Suprapubic skin (tissue), 4 donors: Measurements from ENCODE around the gene RPRD1B.

Source experiments
- CTCF ChIP-seq, 2 donors: fragments of 200-600 bp in 1 of 2; fragments of 450-650 bp in 1 of 2; sonication (generic) in 1 of 2; IDR thresholded peaks; one replicate each; pipeline ENCODE4 v1.5.1; 2016 to 2019; ENCODE audit warnings: antibody characterized with exemption in 2 of 2, mild to moderate bottlenecking in 1 of 2, moderate library complexity in 1 of 2
- EP300 ChIP-seq: sonication (generic); formaldehyde crosslinking; IDR thresholded peaks from one replicate; pipeline ENCODE4 v1.6.1; 2017; ENCODE audit warnings: antibody characterized with exemption
- POLR2A ChIP-seq, 2 donors: fragments of 450-650 bp; IDR thresholded peaks; one replicate each; pipeline ENCODE4 v1.6.1; 2017; ENCODE audit warnings: antibody characterized with exemption in 2 of 2, mild to moderate bottlenecking in 2 of 2, moderate library complexity in 2 of 2
- POLR2AphosphoS5 ChIP-seq, 3 donors: sonication (generic); formaldehyde crosslinking; IDR thresholded peaks; one replicate each; pipeline ENCODE4 v1.6.1; 2017; ENCODE audit warnings: antibody characterized with exemption in 3 of 3

GRCh38 chr20:38089500-38089899 is 56.0 kb downstream of the RPRD1B start:
- no peak for TF ChIP-seq CTCF (IDR thresholded peaks at IDR 0.05)
- TF ChIP-seq POLR2A (IDR thresholded peaks at IDR 0.05): no peak
- no peak for TF ChIP-seq POLR2AphosphoS5 (IDR thresholded peaks at IDR 0.05)
- no peak for TF ChIP-seq EP300
